GM19099 (cell line): ENCODE data around the gene TEFM.

ENCODE experiments used
- POLR2A ChIP-seq: IDR thresholded peaks from 3 replicates; pipeline ENCODE4 v1.6.1; 2011; ENCODE audit warnings: low read depth; ENCODE audit not compliant: insufficient read length; ENCODE audit errors: extremely low read depth

Gene TEFM

GRCh38 chr17:30906101-30906911, at the start of gene TEFM:
TEFM (minus strand) TSS chr17:30906238; CDS start chr17:30906198, 40 bp downstream.
- peak; percentile 92 for TF ChIP-seq POLR2A

GRCh38 chr17:30954046-30954830, 48.2 kb upstream of the TEFM start:
- TF ChIP-seq POLR2A: no peak

DNA sequence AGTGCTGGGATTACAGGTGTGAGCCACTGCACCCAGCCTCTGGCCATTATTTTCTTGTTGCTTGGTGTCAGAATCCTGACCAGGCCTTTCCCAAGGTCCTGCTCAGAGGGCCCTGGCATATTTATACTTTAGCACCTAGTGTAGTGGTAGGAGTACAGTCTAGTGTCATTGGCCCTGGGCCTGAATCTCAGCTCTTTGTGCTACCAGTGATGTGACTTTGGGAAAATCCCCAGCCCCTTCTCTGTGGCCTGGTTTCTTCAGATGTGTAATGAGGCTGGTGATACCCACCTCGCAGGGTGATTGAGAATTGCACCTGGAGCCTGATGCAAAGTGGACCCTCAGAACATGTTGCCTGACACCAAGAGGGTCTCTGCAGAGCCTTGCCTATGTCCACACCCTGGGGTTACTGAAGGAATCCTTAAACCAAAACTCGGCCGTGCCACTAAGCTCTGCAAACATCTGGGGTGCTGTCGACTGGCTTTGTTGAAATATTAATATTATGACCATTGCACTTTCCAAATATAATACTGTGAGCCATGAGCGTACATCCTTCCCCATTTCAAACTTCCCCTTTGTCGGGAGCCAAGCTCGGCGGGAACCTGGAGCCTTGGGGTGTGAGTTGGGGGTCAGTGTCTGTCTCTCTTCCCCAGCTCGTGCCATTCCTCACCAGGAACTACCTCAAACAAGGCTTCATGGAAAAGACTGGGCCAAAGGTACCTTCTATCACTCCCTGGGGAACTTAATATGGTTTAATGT, 46.8 kb upstream of the TEFM start:
- TF ChIP-seq POLR2A: no peak

GRCh38 chr17:30950669-30951399, 44.8 kb upstream of the TEFM start:
- TF ChIP-seq POLR2A: no peak

DNA sequence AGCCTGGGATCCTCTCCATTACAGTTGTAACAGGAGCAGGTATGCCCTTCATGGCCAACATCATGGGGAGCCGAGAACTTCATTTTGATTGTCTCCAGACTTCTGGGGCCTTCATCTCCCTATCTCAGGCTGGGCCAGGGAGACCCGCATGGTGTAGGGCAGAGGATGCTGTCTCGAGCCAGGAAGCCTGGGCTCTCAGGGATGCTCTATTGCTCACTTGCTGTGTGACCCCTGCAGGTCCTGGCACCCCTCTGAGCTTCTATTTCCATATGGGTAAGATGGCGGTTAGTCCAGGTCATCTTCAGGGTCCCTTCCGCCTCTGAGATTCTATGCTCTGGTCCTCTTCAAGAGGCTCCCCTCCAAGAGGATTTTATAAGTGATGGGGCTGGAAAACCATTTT, 44.2 kb upstream of the TEFM start:
- TF ChIP-seq POLR2A: no peak

GRCh38 chr17:30947796-30948195, 41.8 kb upstream of the TEFM start:
- no peak for TF ChIP-seq POLR2A

DNA sequence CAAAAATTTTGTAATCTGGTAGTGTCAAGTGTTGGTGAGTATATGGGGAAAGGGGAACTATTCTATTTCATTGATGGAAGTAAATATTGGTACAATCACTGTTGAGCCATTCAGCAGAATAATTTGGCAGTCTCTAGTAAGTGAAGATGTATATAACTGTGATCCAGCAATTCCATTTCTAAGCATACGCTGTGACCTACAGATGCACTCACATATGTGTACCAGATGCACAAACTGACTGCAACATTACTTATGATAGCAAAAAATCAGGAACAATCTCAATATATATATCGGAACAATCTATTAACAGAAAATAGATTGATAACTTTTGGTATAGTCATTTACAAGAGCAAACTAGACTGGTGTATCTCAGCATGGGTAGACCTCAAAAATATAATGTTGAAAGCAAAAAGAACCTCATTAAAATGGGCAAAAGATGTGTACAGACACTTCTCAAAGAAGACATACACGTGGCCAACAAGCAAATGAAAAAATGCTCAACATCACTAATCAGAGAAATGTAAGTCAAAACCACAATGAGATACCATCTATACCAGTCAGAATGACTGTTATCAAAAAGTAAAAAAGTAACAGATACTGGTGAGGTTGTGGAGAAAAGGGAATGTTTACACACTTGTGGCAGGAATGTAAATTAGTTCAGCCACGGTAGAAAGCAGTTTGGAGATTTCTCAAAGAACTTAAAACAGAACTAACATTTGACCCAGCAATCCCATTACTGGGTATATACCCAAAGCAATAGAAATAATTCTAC, 36.5 kb upstream of the TEFM start:
- TF ChIP-seq POLR2A: no peak

GRCh38 chr17:30939051-30939689, 33.1 kb upstream of the TEFM start:
- no peak for TF ChIP-seq POLR2A

DNA sequence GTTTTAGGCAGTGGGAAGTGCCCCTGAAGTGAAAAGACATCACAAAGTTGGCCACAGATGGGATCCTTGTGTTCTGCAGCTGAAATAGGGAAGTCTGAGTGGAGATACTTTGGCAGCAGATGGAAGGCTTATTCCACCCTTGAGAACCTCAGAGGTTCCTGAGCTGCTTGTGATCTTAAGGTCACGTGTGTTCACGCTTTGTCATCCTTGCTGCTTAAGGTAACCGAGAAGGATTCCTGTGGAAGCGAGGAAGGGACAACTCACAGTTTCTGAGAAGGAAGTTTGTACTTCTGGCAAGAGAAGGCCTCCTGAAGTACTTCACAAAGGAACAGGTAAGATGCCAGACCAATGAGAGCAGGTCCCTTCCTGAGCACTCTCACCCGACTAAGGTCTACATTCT, 27.9 kb upstream of the TEFM start:
- no peak for TF ChIP-seq POLR2A

DNA sequence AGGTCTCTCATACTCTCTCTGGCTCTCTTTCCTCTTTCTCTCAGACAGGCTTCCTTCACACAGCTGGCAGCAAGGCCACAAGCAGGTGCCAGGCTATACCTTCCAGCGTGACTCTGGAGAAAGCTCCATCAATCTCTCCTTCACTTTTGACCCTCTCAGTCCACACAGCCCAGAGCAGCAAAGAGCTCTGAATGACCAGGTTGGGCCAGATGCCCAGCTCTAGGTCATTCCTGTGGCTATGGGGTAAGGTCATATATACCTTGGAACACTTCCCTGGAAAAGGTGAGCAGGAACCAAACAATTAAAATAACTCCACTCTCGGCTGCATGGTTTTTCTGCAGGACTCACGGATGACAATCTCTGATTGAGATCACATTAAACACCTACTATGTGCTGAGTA, 24.5 kb upstream of the TEFM start:
- no peak for TF ChIP-seq POLR2A

- TF ChIP-seq POLR2A: no peak
Measured at GRCh38 chr17:30929081-30929633, 23.1 kb upstream of the TEFM start.

DNA sequence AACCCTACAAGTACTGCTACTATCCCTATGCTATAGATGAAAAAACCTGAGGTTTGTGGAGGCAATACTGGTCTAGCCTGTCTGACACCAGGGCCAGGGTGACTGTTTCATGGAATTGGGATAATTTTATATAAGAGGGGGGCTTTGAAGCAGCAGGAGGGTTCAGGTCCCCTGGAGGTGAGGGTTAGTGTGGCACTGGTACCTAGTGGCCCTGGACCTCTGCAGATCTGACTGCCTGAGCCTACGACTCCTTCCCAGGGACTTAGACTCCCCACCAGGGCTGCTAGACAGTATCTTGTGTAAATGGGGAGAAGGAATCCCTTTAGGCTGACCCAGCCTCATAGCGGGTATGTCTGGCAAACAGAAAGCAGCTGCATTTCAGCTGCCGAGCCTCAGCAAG, 22.5 kb upstream of the TEFM start:
- no peak for TF ChIP-seq POLR2A

DNA sequence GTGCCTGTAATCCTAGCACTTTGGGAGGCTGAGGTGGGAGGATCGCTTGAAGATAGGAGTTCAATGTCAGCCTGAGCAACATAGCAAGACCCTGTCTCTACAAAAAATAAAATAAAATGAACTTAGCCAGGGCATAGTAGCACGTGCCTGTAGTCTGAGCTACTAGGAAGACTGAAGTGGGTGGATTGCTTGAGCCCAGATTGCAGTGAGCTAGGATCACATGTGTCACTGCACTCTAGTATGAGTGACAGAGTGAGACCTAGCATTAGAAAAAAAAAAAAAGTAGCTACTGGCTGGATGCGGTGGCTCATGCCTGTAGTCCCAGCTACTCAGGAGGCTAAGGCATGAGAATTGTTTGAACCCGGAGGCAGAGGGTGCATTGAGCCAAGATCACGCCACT, 21.7 kb upstream of the TEFM start:
- no peak for TF ChIP-seq POLR2A
